ENCODE measurements around the gene EME1. TPM values are rescaled to one million over a fixed set of nuclear protein-coding genes. Genes with fewer than 3 reads are reported as not detected.

Gene EME1
- total RNA-seq, 4 donors from 2014 or later, result 1.1 TPM; not detected in 3

GRCh38 chr17:50348522-50349242 lies 24.3 kb upstream of the EME1 start:
- DNase-seq (ENCODE audit: low spot score), result no peak
- ATAC-seq (ENCODE audit: low FRiP score), result no peak
- no peak for TF ChIP-seq CTCF (IDR thresholded peaks at IDR 0.05)

GRCh38 chr17:50349243-50349600 lies 23.8 kb upstream of the EME1 start:
- DNase-seq (ENCODE audit: low spot score), result no peak
- no peak for TF ChIP-seq CTCF (IDR thresholded peaks at IDR 0.05)

GRCh38 chr17:50350733-50351132 lies 22.3 kb upstream of the EME1 start:
- no peak for TF ChIP-seq CTCF (IDR thresholded peaks at IDR 0.05)
- no peak for ATAC-seq (ENCODE audit: low FRiP score)
- DNase-seq (ENCODE audit: low spot score), result no peak

More at GRCh38 chr17:50349243-50349600, 23.8 kb upstream of the EME1 start:
- no peak for ATAC-seq (ENCODE audit: low FRiP score)

GRCh38 chr17:50352072-50352692 lies 20.8 kb upstream of the EME1 start:
- no peak for TF ChIP-seq CTCF (IDR thresholded peaks at IDR 0.05)
- ATAC-seq (ENCODE audit: low FRiP score) (no peak), DNase-seq (ENCODE audit: low spot score) (no peak)

- DNase-seq (ENCODE audit: low spot score) (no peak), ATAC-seq (ENCODE audit: low FRiP score) (no peak)
- TF ChIP-seq CTCF (IDR thresholded peaks at IDR 0.05), result no peak
These were observed 20.1 kb upstream of the EME1 start for GRCh38 chr17:50352693-50353599.

- DNase-seq (ENCODE audit: low spot score) (no peak), ATAC-seq (ENCODE audit: low FRiP score) (no peak)
- TF ChIP-seq CTCF (IDR thresholded peaks at IDR 0.05), result no peak
These were observed 19.3 kb upstream of the EME1 start for GRCh38 chr17:50353600-50354195.

Measured in omental fat pad (tissue), 4 donors.